SHP77 (cell line): ENCODE measurements around the gene AHSG.
"Not testable (repeated sequence)": the region's sequence is repeated elsewhere in the genome, so short reads cannot be mapped to it uniquely, and the experiment has no call there.

Experiments
- DNase-seq, 2 experiments: peaks; one replicate each; lab custom pipeline; 2025; lab: John Stamatoyannopoulos, UW

The AHSG gene, protein sequence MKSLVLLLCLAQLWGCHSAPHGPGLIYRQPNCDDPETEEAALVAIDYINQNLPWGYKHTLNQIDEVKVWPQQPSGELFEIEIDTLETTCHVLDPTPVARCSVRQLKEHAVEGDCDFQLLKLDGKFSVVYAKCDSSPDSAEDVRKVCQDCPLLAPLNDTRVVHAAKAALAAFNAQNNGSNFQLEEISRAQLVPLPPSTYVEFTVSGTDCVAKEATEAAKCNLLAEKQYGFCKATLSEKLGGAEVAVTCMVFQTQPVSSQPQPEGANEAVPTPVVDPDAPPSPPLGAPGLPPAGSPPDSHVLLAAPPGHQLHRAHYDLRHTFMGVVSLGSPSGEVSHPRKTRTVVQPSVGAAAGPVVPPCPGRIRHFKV

DNA sequence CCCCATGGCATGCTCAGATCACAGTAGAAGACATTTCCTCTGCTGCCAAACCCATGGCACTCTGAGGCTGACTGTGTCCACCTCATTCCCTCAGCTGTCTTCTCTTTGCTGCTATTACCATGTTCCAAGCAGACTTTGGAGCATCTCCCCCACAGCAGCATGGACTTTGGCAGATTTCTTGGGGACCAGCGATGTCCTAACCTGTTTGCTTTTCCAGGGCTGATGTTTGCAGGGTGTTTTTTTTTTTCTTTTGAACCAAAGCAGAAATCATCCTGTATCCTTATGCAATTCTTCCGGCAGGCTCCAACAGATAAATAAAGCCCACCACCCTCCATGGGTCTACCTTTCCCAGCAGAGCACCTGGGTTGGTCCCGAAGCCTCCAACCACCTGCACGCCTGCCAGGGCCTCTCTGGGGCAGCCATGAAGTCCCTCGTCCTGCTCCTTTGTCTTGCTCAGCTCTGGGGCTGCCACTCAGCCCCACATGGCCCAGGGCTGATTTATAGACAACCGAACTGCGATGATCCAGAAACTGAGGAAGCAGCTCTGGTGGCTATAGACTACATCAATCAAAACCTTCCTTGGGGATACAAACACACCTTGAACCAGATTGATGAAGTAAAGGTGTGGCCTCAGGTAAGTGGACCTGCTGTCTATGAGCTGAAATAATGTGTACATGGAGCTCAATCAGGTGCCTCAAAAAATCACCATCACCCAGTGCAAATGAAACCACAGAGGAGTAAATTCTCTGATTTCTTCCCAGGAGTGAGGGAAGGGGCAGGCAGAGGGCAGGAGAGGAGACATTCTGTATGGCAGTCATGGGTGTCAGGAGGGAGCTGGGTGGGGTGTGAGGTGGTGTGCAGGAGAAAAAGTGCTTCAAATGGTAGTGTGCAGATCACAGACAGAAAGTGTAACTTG, at the start of gene AHSG:
TSS of gene AHSG (plus strand) at position 340 of the 916 bp plus-strand sequence. CDS start at position 422, 82 bp downstream.
- DNase-seq, result no peak

DNA sequence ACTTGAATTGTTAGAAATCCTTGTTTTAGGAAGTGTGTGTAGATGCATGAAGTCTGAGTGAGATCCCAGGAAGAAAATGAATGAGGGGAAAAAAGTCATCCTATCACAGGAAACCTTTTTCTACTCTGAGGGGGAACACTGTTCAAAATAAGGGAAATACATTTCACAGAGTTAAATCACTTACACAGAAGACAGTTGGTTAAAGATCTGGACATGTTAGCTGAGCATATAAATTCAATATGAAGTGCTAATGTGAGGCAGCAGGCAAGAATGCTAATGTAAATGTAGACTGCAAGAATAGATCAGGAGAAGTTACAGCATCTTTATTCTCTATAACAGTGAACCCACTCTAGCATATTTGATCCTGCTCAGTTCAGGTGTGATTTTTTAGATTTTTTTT, 48.3 kb upstream of the AHSG start:
- no peak for DNase-seq

DNA sequence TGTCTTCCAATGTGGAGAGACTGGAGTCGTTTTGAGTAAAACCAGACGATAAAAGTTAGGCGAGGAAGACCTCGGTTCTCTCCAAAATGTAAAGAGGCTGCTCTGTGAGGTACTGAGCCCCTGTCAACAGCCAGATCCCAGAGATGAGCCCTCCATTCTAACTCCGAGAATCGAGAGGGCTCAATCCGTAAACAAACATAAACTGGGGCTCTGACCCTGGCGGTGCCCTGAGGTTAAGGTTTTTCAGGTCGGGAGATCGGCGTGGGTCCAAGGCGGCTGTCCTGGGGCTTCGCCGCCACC, 46.1 kb upstream of the AHSG start:
- DNase-seq, result no peak

DNA sequence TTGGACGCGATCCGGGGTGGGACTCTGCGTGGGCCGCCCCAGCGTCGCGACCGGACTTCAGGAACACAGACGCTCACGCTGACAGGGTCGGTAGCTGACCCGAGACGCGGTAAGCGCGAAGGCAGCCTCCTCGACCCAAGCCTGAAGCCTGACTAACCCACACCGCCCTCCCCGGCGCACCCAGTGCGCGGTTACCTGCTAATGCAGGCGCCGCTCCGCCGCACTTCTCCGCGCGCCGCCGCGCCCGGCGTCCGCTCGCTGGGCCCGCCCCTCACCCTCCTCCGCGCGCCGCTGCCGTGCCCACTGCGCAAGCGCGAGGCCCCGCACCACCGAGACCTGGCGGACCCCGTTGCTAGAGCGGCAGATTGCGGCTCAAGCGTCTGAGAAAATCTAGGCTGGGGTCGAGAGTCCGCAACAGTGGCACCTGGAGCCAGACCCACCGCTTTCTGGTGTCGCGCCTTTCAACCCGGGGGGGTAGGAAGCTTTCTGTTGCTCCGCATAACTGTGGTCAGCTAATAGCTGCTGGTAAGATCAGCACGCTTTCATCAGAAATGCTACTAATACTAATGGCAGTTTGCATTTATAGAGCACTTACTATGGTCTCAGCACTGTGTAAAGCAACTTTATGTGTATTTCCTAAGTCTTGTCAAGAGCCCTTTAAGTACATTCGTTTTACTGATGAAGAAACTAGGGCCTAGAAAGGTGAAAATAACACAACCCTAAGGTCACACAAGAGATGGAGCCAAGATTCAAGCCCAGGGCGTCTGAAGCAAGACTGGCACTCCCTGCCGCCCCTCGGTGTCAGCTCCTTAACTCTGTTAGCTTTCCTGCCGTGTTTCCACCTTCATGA, 45.6 kb upstream of the AHSG start, which contains the start of gene TBCCD1:
TSS of gene TBCCD1 (minus strand) at position 268 of the 850 bp plus-strand sequence. CDS start 3,010 bp downstream, outside the sequence.
- peak; percentile 76 to 83 for DNase-seq

DNA sequence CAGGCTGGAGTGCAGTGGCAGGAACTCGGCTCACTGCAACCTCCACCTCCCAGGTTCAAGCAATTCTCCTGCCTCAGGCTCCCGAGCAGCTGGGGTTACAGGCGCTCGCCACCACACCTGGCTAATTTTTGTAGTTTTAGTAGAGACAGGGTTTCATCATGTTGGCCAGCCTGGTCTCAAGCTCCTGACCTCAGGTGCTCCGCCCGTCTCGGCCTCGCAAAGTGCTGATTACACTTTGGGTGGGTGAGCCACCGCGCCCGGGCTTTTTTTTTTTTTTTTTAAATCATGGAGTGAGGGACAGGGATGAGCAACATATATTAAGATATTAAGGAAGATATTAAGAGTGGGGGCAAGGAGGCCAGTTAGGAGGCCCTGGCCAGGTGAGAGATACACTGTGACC, 43.5 kb upstream of the AHSG start:
- DNase-seq, result not testable (repeated sequence)

DNA sequence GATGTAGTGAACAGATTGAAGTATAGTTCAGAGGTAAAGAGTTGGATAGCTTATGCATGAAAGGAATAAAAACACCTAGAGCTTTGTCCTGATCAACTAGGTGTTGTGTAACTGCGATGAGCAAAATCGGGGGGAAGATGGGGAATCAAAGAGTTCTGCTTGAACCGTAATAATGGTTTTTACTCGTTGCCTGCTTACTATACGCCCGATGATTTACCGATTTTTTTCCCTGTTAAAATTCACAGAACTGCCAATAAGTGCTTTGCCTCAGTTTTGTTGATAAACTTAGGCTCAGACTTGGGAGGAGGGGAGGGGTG, 43.1 kb upstream of the AHSG start:
- DNase-seq, result no peak

DNA sequence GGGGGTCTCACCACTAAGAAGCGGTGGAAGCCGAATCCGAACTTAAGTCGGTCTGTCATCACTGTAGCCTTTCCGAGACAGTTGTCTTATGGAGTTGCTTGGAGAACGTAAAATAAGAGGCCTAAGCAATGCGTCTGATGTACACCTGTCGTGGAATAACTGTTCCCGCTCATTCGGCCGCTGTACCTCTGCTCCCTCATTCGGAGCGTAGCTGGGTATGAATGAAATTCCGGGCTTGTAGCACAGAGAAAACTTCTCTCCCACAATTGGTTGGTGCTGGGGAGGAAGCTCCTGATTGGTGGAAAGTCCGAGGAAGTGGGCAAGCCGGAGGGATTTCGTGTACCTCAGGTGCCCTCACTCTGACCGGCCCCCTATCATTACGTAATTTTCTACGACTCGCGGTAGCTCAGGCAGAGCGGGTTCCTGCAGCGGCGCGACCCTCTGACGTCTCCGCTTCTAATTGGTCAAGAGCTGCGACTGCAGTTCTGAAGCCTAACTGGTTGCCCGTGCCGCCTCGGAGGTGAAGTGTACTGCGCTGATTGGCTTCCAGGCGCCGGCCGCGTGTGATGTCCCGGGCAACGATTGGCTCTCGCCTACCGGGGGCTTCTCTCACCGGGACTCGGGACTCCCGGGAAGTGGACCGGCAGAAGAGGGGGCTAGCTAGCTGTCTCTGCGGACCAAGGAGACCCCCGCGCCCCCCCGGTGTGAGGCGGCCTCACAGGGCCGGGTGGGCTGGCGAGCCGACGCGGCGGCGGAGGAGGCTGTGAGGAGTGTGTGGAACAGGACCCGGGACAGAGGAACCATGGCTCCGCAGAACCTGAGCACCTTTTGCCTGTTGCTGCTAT, 42.5 kb upstream of the AHSG start, which contains the start of gene DNAJB11:
TSS of gene DNAJB11 (plus strand) at position 625 of the 845 bp plus-strand sequence. CDS start at position 803, 178 bp downstream.
- DNase-seq, result peak; percentile 98 to 99

DNA sequence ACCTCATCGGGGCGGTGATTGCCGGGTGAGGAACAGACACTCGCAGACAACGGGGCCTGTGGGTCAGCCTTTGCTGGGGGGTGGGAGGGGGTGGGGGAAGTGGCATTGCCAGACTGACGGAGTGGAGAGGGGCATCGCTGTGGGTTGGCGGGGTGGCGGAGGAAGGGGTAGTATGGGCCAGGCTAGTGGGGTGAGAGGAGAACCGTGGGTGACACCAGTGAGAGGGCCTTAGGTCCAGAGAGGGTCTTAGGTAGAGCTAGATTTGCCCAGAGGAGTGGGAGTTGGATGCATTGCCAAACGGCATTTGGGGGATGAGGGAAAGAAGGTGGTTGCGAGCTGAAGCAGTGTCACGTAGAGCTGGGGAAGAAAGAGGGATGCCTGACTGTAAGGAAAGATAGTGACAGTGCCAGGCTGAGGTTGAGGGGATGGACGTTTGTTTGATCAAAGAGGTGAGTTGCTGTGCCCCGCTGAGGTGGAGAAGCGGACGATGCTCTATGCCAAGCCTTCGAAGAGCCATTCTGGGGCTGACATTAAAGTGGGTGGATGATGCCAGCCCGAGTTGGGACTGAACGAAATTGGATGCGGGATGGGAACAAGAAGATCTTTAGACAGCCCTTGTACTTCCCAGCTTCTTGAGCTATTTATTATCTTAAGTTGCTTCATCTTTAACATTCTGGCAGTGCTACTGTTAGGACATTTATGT, 41.8 kb upstream of the AHSG start:
- DNase-seq, result no peak

DNA sequence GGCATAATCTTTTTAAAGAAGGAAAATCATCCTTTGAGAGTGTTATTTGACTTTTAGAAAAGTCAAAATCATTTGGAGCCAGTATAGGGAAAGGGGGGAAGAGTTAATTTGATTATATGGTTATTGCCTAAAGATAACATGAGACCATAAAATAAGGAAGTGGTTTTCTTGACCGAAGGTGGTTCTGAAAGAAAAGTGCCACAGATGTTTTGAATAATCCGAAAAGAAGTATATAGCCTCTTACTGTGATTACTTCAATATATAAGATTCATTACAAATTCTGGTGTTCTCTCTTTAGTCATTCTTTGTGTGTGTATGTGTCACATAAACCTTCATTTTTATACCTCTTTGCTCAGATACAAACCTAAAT, 41.2 kb upstream of the AHSG start:
- DNase-seq, result no peak

DNA sequence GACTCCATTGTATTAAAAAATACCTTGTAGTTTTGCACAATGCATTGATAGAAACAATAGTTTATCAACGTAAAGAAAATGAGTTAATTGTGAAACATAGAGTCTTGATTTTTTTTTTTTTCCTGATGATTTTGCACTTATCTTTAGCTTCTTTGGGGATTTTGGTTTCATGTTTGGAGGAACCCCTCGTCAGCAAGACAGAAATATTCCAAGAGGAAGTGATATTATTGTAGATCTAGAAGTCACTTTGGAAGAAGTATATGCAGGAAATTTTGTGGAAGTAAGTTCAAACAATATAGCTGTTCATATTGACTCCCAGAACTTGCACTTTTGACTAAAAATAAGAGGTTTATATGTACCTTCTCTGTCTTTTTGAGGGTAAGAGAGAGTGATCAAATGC, 35.3 kb upstream of the AHSG start:
- DNase-seq, result no peak

DNA sequence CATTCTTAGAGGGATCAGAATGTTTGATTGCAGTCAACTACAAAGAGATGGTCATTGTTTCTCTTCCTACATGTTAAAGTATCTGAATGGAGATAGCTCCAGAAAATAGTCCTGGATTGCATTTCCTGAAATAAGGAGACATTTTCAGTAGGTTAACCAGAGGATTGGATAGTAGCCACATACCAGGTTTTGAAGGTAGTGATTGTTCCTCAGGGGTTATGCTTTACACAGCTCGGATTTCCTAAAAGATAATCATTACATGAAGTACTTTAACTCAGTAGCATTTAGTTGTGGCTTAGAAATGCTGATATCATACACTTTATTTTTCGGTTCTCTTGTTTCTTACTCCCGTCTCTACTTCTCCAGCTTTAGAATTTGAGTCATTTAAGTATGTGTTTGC, 32.1 kb upstream of the AHSG start:
- no peak for DNase-seq

DNA sequence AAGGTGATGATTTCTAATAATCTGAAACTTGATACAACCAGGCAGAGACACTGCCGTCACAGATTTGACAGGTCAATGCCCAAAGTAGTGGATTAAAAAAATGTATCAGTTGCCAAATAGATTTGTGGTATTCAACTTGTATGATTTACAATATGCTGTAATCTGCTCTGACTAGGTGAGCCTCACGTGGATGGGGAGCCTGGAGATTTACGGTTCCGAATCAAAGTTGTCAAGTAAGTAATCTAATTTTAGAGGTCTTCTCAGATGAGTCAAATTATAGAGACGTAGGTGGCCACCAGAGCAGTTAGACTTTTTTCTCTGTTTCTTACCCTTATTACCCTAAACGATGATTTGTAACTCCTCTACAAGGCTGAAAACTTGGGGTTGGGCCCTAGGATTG, 30.3 kb upstream of the AHSG start:
- DNase-seq, result no peak

DNA sequence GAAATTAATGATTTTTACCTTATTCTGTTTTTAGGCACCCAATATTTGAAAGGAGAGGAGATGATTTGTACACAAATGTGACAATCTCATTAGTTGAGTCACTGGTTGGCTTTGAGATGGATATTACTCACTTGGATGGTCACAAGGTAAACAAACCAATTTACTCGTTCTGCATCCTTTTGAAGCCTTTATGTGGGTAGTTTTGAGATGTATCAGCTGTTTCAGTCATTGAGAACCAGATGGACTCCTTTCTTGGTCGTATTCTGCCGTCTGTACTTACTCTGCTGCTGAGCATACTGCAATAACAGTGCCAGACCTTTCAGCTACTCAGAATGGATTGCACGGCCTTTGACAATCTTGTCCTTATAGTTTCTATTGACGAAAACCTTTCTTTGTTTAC, 29.0 kb upstream of the AHSG start:
- DNase-seq, result no peak

DNA sequence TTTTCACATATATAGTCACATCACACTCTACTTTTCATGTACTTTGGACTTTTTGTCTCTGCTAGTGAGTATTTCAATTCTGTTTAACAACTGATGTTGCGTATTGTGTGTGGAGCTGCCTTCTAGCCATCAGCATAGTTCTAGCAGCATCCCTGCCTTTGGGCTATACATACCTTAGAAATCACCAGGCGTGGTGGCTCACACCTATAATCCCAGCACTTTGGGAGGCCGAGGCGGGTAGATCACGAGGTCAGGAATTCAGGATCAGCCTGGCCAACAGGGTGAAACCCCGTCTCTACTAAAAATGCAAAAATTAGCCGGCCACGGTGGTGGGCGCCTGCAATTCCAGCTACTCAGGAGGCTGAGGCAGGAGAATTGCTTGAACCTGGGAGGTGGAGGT, 26.6 kb upstream of the AHSG start:
- DNase-seq, result not testable (repeated sequence)

DNA sequence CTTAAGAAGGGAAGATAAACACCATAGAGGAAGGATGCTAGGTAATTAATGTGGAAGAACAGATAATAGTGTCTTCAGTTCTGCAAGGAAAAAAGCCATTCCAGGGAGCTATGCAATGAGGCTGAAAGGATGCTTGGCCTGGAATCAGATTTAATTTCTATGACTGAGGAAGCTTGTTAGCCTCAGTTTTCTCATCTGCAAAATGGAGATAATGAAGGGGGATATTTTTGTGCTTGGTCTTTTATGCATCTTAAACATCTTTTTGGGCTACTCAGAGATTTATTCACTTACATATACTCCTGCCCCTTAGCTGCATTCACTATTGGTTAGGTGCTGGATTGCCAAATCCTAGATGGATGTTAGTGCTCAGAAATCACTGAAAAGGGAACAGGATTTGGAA, 25.7 kb upstream of the AHSG start:
- no peak for DNase-seq

DNA sequence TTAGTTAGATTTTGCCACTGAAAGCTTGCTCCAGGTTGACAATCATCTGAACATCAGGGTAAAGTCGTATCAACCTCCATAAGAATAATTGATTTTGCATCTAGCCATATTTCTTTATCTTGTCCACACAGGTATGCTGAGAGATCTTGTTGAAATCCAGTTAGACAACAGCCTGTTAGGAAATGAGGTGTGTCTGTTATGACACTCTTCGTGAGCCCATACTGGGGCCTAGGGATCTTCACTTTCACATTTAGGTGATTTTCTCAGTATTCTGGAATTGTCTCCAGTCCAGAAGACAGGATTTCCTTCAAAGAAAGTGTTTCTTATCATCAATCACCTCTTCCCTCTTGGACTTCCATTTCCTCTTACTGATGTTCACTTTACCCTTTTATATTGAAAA, 24.2 kb upstream of the AHSG start:
- DNase-seq, result no peak

DNA sequence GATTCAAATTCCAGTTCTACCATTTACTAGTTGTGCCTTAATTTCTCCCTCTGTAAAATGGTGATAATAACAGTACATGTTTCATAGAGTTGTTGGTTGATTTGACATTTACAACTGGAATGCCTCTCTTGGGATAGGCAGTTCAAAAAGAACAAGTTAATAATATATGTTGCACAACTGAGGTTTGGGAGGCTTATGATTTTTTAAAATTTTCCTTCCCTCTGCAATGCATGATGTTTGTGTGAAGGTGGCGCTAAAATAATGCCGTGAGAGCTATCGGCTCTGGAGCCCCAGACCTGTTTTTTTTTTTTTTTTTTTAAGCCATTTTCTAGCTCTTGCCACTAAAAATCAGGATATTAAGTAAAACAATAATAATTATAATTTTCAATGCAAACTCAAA, 23.7 kb upstream of the AHSG start:
- DNase-seq, result no peak

DNA sequence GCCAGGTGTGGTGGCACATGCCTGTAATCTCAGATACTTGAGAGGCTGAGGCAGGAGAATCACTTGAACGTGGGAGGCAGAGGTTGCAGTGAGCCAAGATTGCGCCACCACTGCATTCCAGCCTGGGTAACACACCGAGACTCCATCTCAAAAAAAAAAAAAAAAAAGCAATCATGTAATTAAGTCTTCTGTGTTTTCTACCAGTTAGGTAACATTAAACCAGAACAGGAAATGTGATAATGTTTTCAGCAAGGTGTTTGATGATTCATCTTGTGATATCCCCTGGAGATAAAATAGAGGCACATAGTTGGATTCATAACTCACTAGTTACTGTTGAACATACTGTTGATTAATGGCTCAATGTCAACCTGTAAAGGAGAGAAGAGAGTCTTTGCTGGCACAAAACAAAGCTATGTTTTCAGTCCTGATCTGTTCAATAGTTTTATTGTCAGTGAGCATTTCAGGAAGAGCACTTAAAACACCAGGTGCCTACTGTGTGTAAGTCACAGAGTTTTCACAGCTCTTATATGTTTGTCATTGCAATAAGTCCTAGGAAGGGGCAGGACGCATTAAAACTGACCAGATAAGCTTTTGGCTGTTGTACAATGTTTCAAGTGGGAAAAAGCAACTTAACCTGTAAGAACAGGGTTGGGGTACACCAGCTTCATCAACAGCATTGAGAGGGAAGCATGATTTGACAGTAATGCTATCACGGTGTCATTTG, 22.8 kb upstream of the AHSG start:
- DNase-seq, result no peak

DNA sequence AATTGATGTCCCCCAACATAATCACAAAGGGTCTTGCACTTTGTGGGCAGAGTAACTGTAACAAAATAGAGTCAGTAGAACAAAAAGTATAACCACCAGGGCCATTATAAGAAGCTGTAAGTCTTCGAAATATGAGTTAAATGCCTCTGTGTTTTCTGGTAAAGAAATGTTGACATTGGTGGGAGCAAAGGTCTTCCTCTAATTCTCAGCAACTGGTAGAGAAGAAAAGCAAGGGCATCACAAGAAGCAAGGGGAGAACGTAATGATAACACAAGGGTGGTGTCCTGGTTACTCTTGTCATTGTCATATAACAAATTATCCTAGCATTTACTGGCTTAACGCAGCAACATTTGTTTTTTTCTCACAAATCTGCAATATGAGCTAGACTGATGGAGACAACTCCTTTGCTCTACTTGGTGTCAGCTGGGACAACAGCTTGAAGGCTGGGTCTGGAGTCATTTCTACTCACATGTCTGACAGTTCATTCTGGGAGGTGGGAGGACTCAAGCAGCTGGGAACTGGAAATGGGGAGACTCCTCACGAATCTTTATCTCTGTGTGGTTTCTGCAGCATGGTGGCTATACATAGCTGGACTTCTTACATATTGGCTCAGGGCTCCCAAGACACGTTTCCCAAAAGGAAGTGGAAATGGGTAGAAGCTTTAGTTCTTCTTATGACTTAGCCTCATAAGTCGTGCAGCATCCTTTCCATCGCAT, 22.1 kb upstream of the AHSG start:
- no peak for DNase-seq
